Stimulated activated CD4-positive, alpha-beta T cell treated with anti-CD3 and anti-CD28 coated beads, TNF-alpha, amount 100 ng/mL, for 1 hour (primary cell): ENCODE measurements around the gene MYO1D.
A peak's percentile ranks its signal among the peaks of the same experiment; 100 is the strongest.

Experiments used
- DNase-seq, 3 donors: peaks; one replicate each; pipeline ENCODE4 v3.0.0-alpha.2; 2020; ENCODE audit warnings: low read depth in 3 of 3, low spot score in 1 of 3

The MYO1D gene

DNA sequence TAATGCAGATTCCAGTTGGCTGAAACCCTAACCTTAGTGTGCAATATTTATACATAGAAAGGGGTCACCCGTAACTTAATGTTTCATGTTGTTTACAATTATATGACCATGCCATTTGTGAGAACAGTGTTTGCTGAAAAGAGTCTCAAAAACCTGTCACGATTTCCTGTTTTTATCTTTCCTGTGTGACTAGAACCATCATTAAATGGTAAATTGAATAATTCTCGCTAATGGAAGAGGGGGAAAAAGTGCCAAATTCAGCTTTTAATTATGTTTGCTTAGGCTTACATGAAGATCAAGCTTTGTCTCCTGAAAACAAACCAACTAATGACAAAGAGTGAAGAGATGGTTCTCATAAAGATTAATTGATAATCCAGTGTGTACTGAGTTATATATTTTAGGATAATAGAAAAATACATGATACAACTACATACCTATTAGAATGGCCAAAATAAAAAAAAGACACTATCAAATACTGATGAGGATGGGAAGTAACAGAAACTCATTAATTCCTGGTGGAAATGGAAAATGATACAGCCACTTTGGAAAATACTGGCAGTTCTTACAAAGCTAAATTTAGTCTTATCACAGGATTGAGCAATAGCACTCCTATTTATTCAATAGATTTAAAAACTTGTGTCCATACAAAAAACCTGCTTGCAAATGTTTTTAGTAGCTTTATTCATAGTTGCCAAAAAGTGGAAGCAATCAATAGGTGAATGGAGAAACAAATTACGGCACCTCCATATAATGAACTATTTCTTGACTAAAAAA, 248.5 kb downstream of the MYO1D start:
- DNase-seq = no peak

DNA sequence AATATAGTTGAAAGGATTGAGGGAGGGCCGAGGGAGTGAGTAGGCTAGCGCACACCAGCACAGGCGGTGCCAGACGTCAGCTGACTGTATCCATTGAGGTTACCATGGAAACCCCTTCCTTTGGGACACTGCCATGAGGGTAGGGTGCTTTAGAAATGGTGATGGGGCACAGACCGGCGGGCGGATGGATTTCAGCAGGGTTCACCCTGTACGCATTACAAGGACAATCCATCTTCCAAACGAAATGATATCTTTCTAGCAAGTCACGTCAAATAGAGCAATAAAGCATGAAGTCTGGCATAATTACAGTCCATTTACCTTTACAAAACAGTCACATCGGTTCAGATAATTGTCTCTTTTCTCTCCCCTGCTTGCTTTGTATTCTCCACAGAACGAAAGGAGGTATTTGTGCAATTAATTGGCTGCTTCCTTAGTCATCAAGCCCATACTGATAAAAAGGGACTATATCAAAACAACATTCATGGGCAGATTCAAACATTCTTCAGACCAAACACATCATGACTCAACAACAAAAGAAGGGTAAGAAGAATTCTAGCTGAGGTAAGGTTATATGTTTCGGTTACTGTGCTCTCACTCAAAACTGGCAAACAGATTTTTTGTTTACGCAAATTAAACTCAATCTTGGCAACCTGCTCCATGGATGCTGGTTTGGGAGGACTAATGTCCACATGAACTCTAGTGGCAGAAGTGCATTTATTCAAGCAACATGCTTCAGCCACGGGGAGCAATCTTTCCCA, 249.5 kb downstream of the MYO1D start:
- DNase-seq = no peak

DNA sequence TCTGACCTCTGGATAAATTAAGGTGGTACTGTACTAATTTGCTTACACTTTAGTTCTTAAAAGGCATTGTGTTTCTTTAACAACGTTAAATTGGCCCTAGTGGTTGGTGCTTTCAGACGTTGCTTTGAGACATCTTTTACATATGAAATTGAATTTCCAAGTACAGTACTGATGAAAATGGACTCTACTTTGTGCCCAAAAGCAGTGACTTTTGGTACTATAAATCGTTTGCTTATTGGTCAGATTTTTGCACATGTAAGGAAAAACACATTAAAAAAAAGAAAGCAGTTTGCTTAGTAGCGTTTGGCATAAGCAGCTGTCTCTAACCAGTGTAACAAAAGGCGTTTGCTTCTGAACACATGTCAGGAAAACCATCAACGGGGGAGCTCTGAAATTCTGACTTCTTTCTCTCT, 250.5 kb downstream of the MYO1D start:
- no peak for DNase-seq

DNA sequence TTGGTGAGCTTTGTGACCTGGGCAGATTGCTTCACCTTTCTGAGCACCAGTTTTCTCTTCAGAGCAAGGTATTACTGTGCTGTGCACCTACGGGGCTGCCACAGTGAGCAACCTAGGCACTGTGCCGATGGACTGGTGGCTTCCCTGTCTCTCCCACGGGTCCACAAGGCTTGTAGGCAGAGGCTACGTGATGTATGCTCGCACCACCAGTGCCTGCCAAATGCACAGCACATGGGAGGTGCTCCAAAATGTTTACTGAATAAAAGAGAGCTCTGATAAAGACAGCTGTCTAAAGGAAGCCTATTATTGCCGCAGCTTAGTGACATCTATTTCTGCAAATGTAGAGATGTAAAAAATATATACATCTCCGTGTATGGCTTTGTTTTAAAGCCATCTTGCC, 251.0 kb downstream of the MYO1D start:
- DNase-seq = no peak

GRCh38 chr17:32623196-32623595, 253.7 kb downstream of the MYO1D start:
- DNase-seq = no peak

DNA sequence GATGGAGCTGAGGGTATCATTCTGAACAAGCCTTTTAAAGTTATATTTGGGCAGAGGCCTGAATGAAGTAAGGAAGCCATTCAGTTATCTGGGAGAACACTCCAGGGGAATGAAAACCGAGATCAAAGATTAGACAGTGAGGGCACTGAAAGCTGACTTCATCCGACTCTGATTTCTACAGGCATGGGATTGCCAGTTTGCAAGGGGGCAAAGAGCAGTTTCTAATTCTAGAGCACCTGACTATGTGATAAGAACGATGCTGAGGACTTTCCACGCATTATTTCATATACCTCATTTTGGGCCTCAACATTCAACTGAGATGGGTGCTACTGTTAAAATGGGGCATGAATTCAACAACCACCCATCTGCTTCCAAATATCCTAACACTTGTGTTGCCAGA, 254.4 kb downstream of the MYO1D start:
- DNase-seq = no peak

DNA sequence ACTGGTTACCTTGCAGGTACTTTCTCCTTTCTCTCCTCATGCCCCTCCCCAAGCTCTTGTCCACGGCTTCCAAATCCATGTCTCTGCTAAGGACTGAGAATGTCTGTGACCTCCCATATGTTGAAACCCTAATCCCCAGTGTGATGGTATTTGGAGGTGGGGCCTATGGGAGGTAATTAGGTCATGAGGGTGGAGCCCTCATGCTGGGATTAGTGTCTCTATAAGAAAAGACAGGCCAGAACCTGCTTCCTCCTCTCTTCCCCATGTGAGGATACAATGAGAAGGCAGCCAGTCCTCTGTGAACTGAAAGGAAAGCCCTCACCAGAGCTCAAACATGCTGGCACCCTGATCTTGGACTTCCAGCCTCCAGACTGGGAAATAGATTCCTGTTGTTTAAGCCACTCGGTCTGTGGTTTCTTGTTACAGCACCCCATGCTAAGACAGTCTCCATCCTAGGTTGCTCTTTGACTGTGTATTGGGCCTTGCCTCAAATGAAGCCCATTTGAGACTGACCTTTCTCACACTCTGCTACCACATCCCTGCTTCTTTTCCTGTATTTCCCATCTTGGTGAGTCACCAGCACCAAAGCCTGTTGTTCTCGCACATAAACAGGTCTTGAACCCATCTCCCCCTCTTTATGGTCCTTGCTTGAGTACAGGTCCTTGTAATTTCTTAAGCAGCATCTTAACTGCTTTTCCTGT, 255.2 kb downstream of the MYO1D start:
- DNase-seq = no peak

DNA sequence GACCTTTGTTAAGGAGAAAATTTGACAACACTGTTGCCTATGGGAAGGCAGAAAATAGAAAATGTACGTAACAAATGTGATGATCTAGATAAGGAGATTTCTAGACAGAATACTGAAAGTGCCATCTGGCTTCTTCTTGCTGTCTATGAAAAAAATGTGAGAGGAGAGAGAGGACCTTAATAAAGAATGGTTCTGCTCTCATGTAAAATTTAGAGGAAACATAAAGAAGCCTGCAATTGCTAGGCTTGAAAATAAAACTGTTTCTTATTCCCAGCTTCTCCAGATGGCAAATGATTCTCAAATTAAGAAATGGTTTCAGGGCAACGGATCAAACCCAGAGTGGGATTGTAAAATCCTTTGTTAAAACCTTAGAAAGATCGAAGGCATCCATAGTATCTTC, 261.6 kb downstream of the MYO1D start:
- no peak for DNase-seq

GRCh38 chr17:32610943-32611342, 266.0 kb downstream of the MYO1D start:
- no peak for DNase-seq

DNA sequence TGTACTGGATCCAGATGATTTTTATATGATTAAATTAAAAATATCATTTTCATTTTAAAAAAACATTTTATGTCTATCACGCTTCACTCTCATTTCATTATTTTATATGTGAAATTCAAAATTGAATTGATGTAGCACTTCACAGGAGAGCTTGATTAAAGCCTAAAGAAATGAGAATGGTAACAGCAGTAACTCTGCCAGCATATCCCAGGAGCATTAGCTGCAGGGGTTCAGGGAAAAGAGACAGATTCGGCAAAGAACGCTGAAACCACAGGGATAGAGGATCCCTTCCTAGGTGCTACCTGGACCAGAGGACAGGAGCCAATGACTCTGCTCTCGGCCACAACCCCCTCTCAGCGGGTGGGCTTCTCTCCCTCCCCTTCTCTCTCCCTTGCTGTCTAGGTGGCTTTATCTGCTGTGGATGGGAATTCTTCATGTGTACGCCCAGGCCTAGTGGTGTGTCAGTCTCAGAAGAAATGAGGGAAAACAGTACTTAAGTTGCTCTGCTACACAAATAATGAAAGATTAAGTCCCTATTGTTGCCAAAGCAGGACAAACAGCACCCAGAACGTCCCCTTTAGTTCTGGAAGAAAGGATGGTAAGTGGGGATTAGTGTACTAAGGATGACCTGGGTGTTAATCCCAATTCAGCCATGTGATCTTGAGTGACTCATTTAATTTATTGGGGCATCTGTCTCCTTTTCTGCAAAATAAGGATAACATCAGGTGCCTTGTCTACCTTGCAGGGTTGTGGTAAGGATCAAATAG, 266.9 kb downstream of the MYO1D start:
- no peak for DNase-seq

- peak; percentile 30 to 43 (median 32) for DNase-seq
These were observed 267.8 kb downstream of the MYO1D start for GRCh38 chr17:32609085-32609484.

GRCh38 chr17:32608267-32608666, 268.7 kb downstream of the MYO1D start:
- DNase-seq = no peak

GRCh38 chr17:32604966-32605365, 272.0 kb downstream of the MYO1D start:
- DNase-seq = no peak

DNA sequence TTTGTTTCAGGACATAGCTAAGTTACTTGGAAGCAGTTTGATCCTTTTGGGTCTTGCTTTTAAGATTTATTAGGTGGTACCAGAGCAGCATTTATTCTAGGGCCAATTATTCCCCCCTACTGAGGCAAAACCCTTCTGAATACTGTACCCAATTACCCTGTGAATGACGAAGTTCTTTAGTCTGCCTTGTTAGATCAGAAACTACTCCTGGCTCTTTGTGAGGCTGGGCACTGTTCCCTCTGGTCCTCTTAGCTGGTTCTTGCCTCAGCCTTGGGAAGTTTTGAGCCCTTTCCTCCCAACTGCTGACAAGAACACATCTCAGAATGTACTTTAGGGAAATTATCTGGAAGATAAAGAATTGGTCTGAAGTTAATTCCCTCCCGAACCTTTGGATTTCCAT, 274.5 kb downstream of the MYO1D start:
- no peak for DNase-seq

DNA sequence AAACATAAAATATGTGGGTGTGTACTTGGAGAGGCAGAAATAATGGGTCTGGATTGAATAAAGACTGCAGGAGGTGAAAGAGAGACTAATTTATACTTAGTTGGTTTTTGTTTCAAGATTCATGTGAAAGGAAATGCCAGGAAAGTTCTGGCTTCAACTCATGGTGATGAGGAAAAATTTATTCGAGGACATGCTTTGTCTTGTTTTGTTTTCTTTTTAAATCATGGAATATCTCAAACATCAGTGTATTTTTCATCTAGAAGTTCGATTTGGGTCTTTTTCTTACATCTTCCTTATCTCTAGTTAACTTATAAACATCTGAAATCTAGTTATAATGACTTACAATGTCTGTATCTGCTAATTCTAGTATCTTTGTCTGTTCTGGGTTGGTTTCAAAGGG, 275.1 kb downstream of the MYO1D start:
- no peak for DNase-seq

- no peak for DNase-seq
These were observed 280.3 kb downstream of the MYO1D start for GRCh38 chr17:32596628-32597027.

DNA sequence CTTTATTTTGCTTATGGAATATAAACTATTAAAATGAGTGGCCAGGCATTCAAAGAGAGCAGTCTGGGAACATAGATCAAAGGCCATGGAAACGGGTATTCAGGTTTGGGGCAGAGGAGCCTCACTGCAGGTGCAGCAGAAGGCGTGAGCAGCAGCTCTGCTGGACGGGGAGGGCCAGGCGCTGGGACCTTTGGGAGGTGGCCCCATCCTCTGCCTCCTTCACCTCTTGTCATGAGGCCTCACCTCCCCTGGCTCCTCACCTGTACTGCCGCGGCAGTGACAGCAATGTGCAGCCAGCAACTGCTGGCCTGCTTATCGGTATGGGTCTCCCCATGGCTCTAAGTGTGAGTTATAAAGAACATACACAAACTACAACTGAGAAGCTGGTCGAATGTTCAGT, 280.7 kb downstream of the MYO1D start:
- DNase-seq = no peak

GRCh38 chr17:32593003-32593402, 283.9 kb downstream of the MYO1D start:
- DNase-seq = no peak

GRCh38 chr17:32591405-32591804, 285.5 kb downstream of the MYO1D start:
- DNase-seq = no peak

DNA sequence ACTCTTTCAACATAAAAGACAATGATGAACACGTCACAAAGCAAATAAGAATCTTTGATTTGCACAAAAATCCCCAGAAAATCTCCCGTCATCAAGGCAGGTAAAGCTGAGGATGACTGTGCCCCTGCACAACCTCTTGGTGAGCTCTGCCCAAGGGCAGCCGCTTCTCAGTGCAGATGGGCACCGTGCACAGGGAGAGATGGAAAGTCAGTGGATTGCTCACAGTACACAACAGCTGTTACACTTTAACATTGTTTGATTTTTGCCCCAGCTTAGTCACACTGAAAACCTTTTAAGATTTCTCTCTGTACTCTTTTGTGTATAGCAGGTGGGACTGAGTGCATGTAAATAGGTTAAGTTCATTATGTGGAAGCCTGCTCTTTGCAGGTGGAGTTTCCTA, 285.9 kb downstream of the MYO1D start:
- no peak for DNase-seq

DNA sequence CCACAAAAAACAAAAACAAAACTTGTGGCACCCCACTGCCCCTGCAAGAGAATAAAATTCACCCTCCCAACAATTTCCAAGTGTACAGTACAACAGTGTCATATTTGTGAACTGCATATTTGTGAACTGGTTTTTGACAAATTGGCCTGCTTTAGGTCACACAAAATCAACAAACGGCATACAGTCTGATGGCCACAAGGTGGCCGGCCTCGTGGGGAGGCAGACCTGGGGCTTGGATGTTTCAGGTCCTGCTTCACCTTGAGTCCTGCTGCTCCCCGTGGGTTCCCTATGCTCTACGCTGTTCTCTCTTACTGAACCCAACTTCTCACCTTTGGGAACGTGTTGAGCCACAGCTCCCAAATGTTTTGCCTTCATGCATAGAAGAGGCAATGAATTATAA, 287.9 kb downstream of the MYO1D start:
- no peak for DNase-seq
